Loucy (cell line): ENCODE data around the gene RMC1.

Experiments
- H2AFZ ChIP-seq: fragments of 200-600 bp; sonication (generic); 2 replicates; pipeline ENCODE4 v1.6.0; 2016; ENCODE audit warnings: antibody characterized with exemption, mild to moderate bottlenecking, low read length, moderate library complexity
- H3F3A ChIP-seq: fragments of 200-600 bp; 2 replicates; pipeline ENCODE4 v1.6.0; 2016; ENCODE audit warnings: antibody characterized with exemption, low read depth, mild to moderate bottlenecking
- H3K27me3 ChIP-seq: fragments of 200-600 bp; sonication (generic); 2 replicates; pipeline ENCODE4 v1.6.1; 2014; ENCODE audit warnings: low read length, mild to moderate bottlenecking; ENCODE audit not compliant: insufficient read depth, poor library complexity, severe bottlenecking
- H3K36me3 ChIP-seq: fragments of 200-600 bp; sonication (generic); 2 replicates; pipeline ENCODE4 v1.6.1; 2016; ENCODE audit warnings: low read length; ENCODE audit not compliant: insufficient read depth
- H3K4me1 ChIP-seq: fragments of 200-600 bp; sonication (generic); 2 replicates; pipeline ENCODE4 v1.5.1; 2014; ENCODE audit warnings: low read length, mild to moderate bottlenecking; ENCODE audit not compliant: insufficient read depth, poor library complexity, severe bottlenecking
- H3K4me2 ChIP-seq: fragments of 200-600 bp; sonication (generic); 2 replicates; pipeline ENCODE4 v1.6.0; 2014; ENCODE audit warnings: antibody characterized with exemption, low read length, low read depth, mild to moderate bottlenecking; ENCODE audit not compliant: poor library complexity, severe bottlenecking
- H3K4me3 ChIP-seq: fragments of 200-600 bp; sonication (generic); 2 replicates; pipeline ENCODE4 v1.5.1; 2014; ENCODE audit warnings: low read length, mild to moderate bottlenecking, mixed read lengths; ENCODE audit not compliant: poor library complexity, severe bottlenecking
- H3K79me2 ChIP-seq: fragments of 200-600 bp; sonication (generic); 2 replicates; pipeline ENCODE4 v1.6.1; 2014; ENCODE audit warnings: low read length; ENCODE audit not compliant: insufficient read depth
- H3K9ac ChIP-seq: fragments of 200-600 bp; sonication (generic); 2 replicates; pipeline ENCODE4 v1.6.0; 2014; ENCODE audit warnings: mild to moderate bottlenecking, low read depth, low read length, moderate library complexity; ENCODE audit not compliant: poor library complexity, severe bottlenecking
- H3K9me2 ChIP-seq: fragments of 200-600 bp; sonication (generic); replicated peaks from 2 replicates; pipeline ENCODE4 v1.6.1; 2016; ENCODE audit warnings: low read depth, low read length, mixed read lengths
- H3K9me3 ChIP-seq: fragments of 200-600 bp; sonication (generic); 2 replicates; pipeline ENCODE4 v1.6.1; 2014; ENCODE audit warnings: mild to moderate bottlenecking, antibody characterized with exemption, low read length, low read depth; ENCODE audit not compliant: insufficient read depth
- H4K20me1 ChIP-seq: fragments of 200-600 bp; sonication (generic); 2 replicates; pipeline ENCODE4 v1.6.0; 2014; ENCODE audit warnings: antibody characterized with exemption, low read length, mild to moderate bottlenecking; ENCODE audit not compliant: insufficient read depth, poor library complexity, severe bottlenecking
- CTCF ChIP-seq: fragments of 200-600 bp; sonication (generic); conservative IDR thresholded peaks from 2 replicates; pipeline ENCODE4 v1.5.1; 2014; ENCODE audit warnings: mild to moderate bottlenecking, antibody characterized with exemption, low read length
- EZH2phosphoT487 ChIP-seq: fragments of 200-600 bp; IDR thresholded peaks from 2 replicates; pipeline ENCODE4 v1.6.1; 2018; ENCODE audit warnings: antibody characterized with exemption, mild to moderate bottlenecking, moderate library complexity, borderline replicate concordance

The RMC1 gene

GRCh38 chr18:23462876-23463275 lies 40.4 kb upstream of the RMC1 start:
- Histone ChIP-seq H2AFZ (no peak overlapping the region), H3K9me3 (no peaks in the 10 kb centered on the region), H3K79me2 (peaks cover 58% of the 10 kb centered on the region), H3K9ac (no peak overlapping the region), H3K36me3 (peaks cover 55% of the 10 kb centered on the region), H3K4me3 (no peak overlapping the region), H3F3A (no peaks in the 10 kb centered on the region), H3K4me1 (peaks cover 34% of the 10 kb centered on the region), H4K20me1 (peaks cover 31% of the 10 kb centered on the region), H3K9me2 (no peaks in the 10 kb centered on the region), H3K27me3 (no peaks in the 10 kb centered on the region), H3K4me2 (no peak overlapping the region)
- TF ChIP-seq EZH2phosphoT487 (no peak), CTCF (no peak)

- no peak overlapping the region for H2AFZ ChIP-seq
- no peak overlapping the region for H3K4me3 ChIP-seq
- no peaks in the 10 kb centered on the region for H3K27me3 ChIP-seq
- no peaks in the 10 kb centered on the region for H3K9me3 ChIP-seq
- H3F3A ChIP-seq = no peaks in the 10 kb centered on the region
- H3K4me2 ChIP-seq = no peak overlapping the region
- peaks cover 2% of the 10 kb centered on the region; the same call in 1 of the 2 replicates for H3K79me2 ChIP-seq
- H3K36me3 ChIP-seq = peaks cover 90% of the 10 kb centered on the region
- H3K9ac ChIP-seq = no peak overlapping the region
- H4K20me1 ChIP-seq = peaks cover 3% of the 10 kb centered on the region
- H3K4me1 ChIP-seq = no peaks in the 10 kb centered on the region
- H3K9me2 ChIP-seq = no peaks in the 10 kb centered on the region
- TF ChIP-seq EZH2phosphoT487 = no peak
- TF ChIP-seq CTCF = no peak
Observed at GRCh38 chr18:23468753-23469459, 34.4 kb upstream of the RMC1 start.

- Histone ChIP-seq H3K4me3 (no peak overlapping the region), H3K36me3 (peaks cover 88% of the 10 kb centered on the region), H4K20me1 (peaks cover 3% of the 10 kb centered on the region), H3K9ac (no peak overlapping the region), H2AFZ (no peak overlapping the region), H3K79me2 (no peaks in the 10 kb centered on the region), H3K9me2 (no peaks in the 10 kb centered on the region), H3K9me3 (no peaks in the 10 kb centered on the region), H3K27me3 (no peaks in the 10 kb centered on the region), H3F3A (no peaks in the 10 kb centered on the region), H3K4me2 (no peak overlapping the region), H3K4me1 (no peaks in the 10 kb centered on the region)
- TF ChIP-seq CTCF (no peak), EZH2phosphoT487 (no peak)
Observed at GRCh38 chr18:23470620-23471387, 32.5 kb upstream of the RMC1 start.
